Neural cell (in vitro differentiated cells): ENCODE measurements around the gene CDK2AP2. TPM values are rescaled to one million over a fixed set of nuclear protein-coding genes. Genes with fewer than 3 reads are reported as not detected.

Experiments used
- H2AFZ ChIP-seq: fragments of 200-600, 300-800 bp; sonication (generic), shearing (Covaris generic); 2 replicates; pipeline ENCODE4 v1.6.0; 2014; ENCODE audit warnings: low read depth, mild to moderate bottlenecking, antibody characterized with exemption, low read length, moderate library complexity
- H3F3A ChIP-seq: fragments of 200-600 bp; shearing (Covaris generic); 2 replicates; pipeline ENCODE4 v1.6.1; 2016; ENCODE audit warnings: mild to moderate bottlenecking, moderate library complexity, mixed read lengths, antibody characterized with exemption, low read length; ENCODE audit not compliant: insufficient read depth, poor library complexity, severe bottlenecking
- H3K27ac ChIP-seq: fragments of 200-600, 300-800 bp; sonication (generic), shearing (Covaris generic); 2 replicates; pipeline ENCODE4 v1.5.1; 2014; ENCODE audit warnings: mild to moderate bottlenecking, low read length, moderate library complexity
- H3K27me3 ChIP-seq: fragments of 300-800, 200-600 bp; sonication (generic), shearing (Covaris generic); 2 replicates; pipeline ENCODE4 v1.6.0; 2014; ENCODE audit warnings: mild to moderate bottlenecking, low read depth, low read length, moderate library complexity; ENCODE audit not compliant: insufficient read depth
- H3K36me3 ChIP-seq: fragments of 300-800, 200-600 bp; sonication (generic), shearing (Covaris generic); 2 replicates; pipeline ENCODE4 v1.5.1; 2014; ENCODE audit warnings: mild to moderate bottlenecking, antibody characterized with exemption, low read length, moderate library complexity; ENCODE audit not compliant: insufficient read depth
- H3K4me2 ChIP-seq: fragments of 300-800, 200-600 bp; sonication (generic), shearing (Covaris generic); 2 replicates; pipeline ENCODE4 v1.6.0; 2014; ENCODE audit warnings: mild to moderate bottlenecking, low read length
- H3K4me3 ChIP-seq: fragments of 300-800, 200-600 bp; sonication (generic), shearing (Covaris generic); 2 replicates; pipeline ENCODE4 v1.5.1; 2014; ENCODE audit warnings: mild to moderate bottlenecking, low read length, moderate library complexity
- H3K79me2 ChIP-seq: fragments of 200-600 bp; shearing (Covaris generic); replicated peaks from 2 replicates; pipeline ENCODE4 v1.6.0; 2014; ENCODE audit warnings: mild to moderate bottlenecking, low read length, moderate library complexity; ENCODE audit not compliant: insufficient read depth
- H3K9ac ChIP-seq: fragments of 300-800, 200-600 bp; sonication (generic), shearing (Covaris generic); 2 replicates; pipeline ENCODE4 v1.6.1; 2016; ENCODE audit warnings: mild to moderate bottlenecking, low read length, mixed read lengths
- H3K9me2 ChIP-seq: fragments of 200-600 bp; shearing (Covaris generic); 2 replicates; pipeline ENCODE4 v1.6.1; 2016; ENCODE audit warnings: mild to moderate bottlenecking, low read length, mixed read lengths; ENCODE audit not compliant: insufficient read depth
- H3K9me3 ChIP-seq: fragments of 200-600, 300-800 bp; sonication (generic), shearing (Covaris generic); 2 replicates; pipeline ENCODE4 v1.6.1; 2016; ENCODE audit warnings: mild to moderate bottlenecking, mixed run types, low read length, moderate library complexity, mixed read lengths
- H4K20me1 ChIP-seq: fragments of 200-600 bp; shearing (Covaris generic); 2 replicates; pipeline ENCODE4 v1.6.1; 2016; ENCODE audit warnings: mild to moderate bottlenecking, mixed run types; ENCODE audit not compliant: insufficient read depth
- EP300 ChIP-seq: fragments of 450-650 bp; conservative IDR thresholded peaks from 2 replicates; pipeline ENCODE4 v1.6.1; 2014; ENCODE audit warnings: antibody characterized with exemption, mild to moderate bottlenecking, moderate library complexity; ENCODE audit not compliant: poor library complexity, severe bottlenecking
- EZH2 ChIP-seq: fragments of 200-600, 300-800 bp; shearing (Covaris generic), sonication (generic); IDR thresholded peaks from 2 replicates; pipeline ENCODE4 v1.6.1; 2014; ENCODE audit warnings: antibody characterized with exemption, low read length, borderline replicate concordance, mild to moderate bottlenecking; ENCODE audit not compliant: insufficient read depth, poor library complexity, severe bottlenecking
- MXI1 ChIP-seq: fragments of 450-650 bp; conservative IDR thresholded peaks from 2 replicates; pipeline ENCODE4 v1.6.1; 2014; ENCODE audit warnings: antibody characterized with exemption, mild to moderate bottlenecking; ENCODE audit not compliant: poor library complexity, severe bottlenecking
- POLR2AphosphoS5 ChIP-seq: IDR thresholded peaks from 2 replicates; pipeline ENCODE4 v1.6.1; 2012
- RAD21 ChIP-seq: fragments of 450-650 bp; conservative IDR thresholded peaks from 2 replicates; pipeline ENCODE4 v1.6.1; 2014; ENCODE audit warnings: antibody characterized with exemption, mild to moderate bottlenecking, moderate library complexity
- SMC3 ChIP-seq: fragments of 450-650 bp; conservative IDR thresholded peaks from 2 replicates; pipeline ENCODE4 v1.6.1; 2014; ENCODE audit warnings: antibody characterized with exemption, mild to moderate bottlenecking, moderate library complexity; ENCODE audit not compliant: poor library complexity
- TAF1 ChIP-seq: IDR thresholded peaks from 2 replicates; pipeline ENCODE4 v1.6.1; 2012; ENCODE audit warnings: low read depth
- polyA plus RNA-seq: library from polyadenylated mRNA; depleted of rRNA; stranded (reverse); fragments of >200 nt; gene quantifications from 2 replicates; pipeline ENCODE4 v1.2.3, GENCODE V29; 2014
- TF ChIP-seq, protein P1 (sequence below): fragments of 450-650 bp; IDR thresholded peaks from 2 replicates; pipeline ENCODE4 v1.5.1; 2014; ENCODE audit warnings: antibody characterized with exemption, mild to moderate bottlenecking, moderate library complexity; ENCODE audit not compliant: poor library complexity, severe bottlenecking
- TF ChIP-seq, protein P2 (sequence below): IDR thresholded peaks from 2 replicates; pipeline ENCODE4 v1.6.1; 2012; ENCODE audit warnings: borderline replicate concordance

CDK2AP2 gene
- polyA plus RNA-seq, 1 donor from 2014 or later = 18.1 TPM

DNA sequence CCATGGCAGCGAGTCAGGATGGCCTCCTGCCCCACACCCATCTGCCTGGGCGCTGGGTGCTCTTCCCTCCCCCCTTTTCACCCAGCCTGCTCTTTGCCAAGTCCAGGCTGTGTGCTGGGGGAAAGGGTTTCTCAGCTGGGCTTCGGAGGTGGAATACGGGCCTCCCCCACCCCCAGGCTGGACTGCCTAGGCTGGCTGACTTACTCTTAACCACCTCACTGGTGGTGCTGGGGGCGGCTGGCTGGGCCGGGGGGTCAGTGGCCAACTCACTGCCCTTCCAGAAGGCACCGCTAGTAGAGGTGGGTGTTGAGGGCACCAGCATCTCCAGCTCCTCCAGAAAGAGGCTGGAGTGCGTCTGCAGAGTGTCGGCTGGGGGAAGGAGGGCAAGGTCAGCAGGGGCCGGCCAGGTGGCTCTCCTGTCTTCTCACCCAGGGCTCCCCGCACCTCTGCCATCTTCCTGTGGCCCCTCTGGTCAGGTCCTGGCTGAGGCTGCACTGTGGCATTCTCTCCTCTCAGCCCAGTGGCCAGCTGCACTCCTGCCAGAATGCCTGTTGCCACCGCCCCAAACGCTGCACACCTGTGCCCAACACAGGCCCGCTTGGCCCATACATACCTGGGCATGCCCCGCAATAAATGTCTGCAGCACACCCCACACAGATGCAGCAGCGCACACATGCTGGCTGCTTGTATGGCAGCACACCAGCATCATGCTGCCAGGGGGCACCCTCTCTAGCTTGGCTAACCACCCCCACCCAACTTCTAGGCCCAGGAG lies 12.5 kb downstream of the CDK2AP2 start:
- Histone ChIP-seq H3K9ac (no peak overlapping the region), H4K20me1 (no peaks in the 10 kb centered on the region), H3K4me3 (no peak overlapping the region), H3K9me2 (no peaks in the 10 kb centered on the region), H3K9me3 (no peaks in the 10 kb centered on the region), H3K4me2 (no peak overlapping the region), H3K27me3 (no peaks in the 10 kb centered on the region), H3F3A (no peaks in the 10 kb centered on the region), H3K36me3 (no peaks in the 10 kb centered on the region), H3K79me2 (no peaks in the 10 kb centered on the region), H3K27ac (no peak overlapping the region), H2AFZ (no peak overlapping the region)
- TF ChIP-seq POLR2AphosphoS5 (no peak), RAD21 (no peak), EP300 (no peak), EZH2 (no peak), MXI1 (no peak), TAF1 (no peak), SMC3 (no peak)
- TF ChIP-seq, protein P1, sequence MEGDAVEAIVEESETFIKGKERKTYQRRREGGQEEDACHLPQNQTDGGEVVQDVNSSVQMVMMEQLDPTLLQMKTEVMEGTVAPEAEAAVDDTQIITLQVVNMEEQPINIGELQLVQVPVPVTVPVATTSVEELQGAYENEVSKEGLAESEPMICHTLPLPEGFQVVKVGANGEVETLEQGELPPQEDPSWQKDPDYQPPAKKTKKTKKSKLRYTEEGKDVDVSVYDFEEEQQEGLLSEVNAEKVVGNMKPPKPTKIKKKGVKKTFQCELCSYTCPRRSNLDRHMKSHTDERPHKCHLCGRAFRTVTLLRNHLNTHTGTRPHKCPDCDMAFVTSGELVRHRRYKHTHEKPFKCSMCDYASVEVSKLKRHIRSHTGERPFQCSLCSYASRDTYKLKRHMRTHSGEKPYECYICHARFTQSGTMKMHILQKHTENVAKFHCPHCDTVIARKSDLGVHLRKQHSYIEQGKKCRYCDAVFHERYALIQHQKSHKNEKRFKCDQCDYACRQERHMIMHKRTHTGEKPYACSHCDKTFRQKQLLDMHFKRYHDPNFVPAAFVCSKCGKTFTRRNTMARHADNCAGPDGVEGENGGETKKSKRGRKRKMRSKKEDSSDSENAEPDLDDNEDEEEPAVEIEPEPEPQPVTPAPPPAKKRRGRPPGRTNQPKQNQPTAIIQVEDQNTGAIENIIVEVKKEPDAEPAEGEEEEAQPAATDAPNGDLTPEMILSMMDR = no peak
- TF ChIP-seq, protein P2, sequence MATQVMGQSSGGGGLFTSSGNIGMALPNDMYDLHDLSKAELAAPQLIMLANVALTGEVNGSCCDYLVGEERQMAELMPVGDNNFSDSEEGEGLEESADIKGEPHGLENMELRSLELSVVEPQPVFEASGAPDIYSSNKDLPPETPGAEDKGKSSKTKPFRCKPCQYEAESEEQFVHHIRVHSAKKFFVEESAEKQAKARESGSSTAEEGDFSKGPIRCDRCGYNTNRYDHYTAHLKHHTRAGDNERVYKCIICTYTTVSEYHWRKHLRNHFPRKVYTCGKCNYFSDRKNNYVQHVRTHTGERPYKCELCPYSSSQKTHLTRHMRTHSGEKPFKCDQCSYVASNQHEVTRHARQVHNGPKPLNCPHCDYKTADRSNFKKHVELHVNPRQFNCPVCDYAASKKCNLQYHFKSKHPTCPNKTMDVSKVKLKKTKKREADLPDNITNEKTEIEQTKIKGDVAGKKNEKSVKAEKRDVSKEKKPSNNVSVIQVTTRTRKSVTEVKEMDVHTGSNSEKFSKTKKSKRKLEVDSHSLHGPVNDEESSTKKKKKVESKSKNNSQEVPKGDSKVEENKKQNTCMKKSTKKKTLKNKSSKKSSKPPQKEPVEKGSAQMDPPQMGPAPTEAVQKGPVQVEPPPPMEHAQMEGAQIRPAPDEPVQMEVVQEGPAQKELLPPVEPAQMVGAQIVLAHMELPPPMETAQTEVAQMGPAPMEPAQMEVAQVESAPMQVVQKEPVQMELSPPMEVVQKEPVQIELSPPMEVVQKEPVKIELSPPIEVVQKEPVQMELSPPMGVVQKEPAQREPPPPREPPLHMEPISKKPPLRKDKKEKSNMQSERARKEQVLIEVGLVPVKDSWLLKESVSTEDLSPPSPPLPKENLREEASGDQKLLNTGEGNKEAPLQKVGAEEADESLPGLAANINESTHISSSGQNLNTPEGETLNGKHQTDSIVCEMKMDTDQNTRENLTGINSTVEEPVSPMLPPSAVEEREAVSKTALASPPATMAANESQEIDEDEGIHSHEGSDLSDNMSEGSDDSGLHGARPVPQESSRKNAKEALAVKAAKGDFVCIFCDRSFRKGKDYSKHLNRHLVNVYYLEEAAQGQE = no peak

- Histone ChIP-seq H4K20me1 (no peaks in the 10 kb centered on the region), H2AFZ (no peak overlapping the region), H3K27ac (no peak overlapping the region), H3K9me3 (no peaks in the 10 kb centered on the region), H3K79me2 (no peaks in the 10 kb centered on the region), H3K27me3 (no peaks in the 10 kb centered on the region), H3K9ac (no peak overlapping the region), H3K9me2 (no peaks in the 10 kb centered on the region), H3K36me3 (no peaks in the 10 kb centered on the region), H3K4me2 (no peak overlapping the region), H3K4me3 (no peak overlapping the region), H3F3A (no peaks in the 10 kb centered on the region)
- TF ChIP-seq TAF1 (no peak), EZH2 (no peak), RAD21 (no peak), POLR2AphosphoS5 (no peak), SMC3 (no peak), MXI1 (no peak), EP300 (no peak)
- TF ChIP-seq, protein P2 = no peak
- TF ChIP-seq, protein P1 = no peak
Observed at GRCh38 chr11:67494371-67495233, 13.4 kb downstream of the CDK2AP2 start.
